Activated CD4-positive, alpha-beta T cell treated with anti-CD3 and anti-CD28 coated beads, Interleukin-2, amount 50 U/mL, for 24 hours (primary cell): ENCODE measurements around the gene ANKS1B.
"Not testable (repeated sequence)": the region's sequence is repeated elsewhere in the genome, so short reads cannot be mapped to it uniquely, and the experiment has no call there.

ENCODE experiments used
- DNase-seq, 2 donors: peaks; one replicate each; pipeline ENCODE4 v3.0.0-alpha.2; 2020; ENCODE audit warnings: low read depth in 1 of 2, low spot score in 1 of 2

ANKS1B gene

GRCh38 chr12:98837134-98837752 is 1147.5 kb downstream of the ANKS1B start:
- DNase-seq: not testable (repeated sequence)

- no peak for DNase-seq
These were observed 1154.1 kb downstream of the ANKS1B start for GRCh38 chr12:98830657-98831056.

GRCh38 chr12:98828802-98829600 is 1155.7 kb downstream of the ANKS1B start:
- no peak for DNase-seq

GRCh38 chr12:98823012-98823411 is 1161.7 kb downstream of the ANKS1B start:
- DNase-seq: no peak

GRCh38 chr12:98821866-98822265 is 1162.9 kb downstream of the ANKS1B start:
- no peak for DNase-seq

GRCh38 chr12:98821232-98821631 is 1163.5 kb downstream of the ANKS1B start:
- DNase-seq: no peak

GRCh38 chr12:98819821-98820404 is 1164.8 kb downstream of the ANKS1B start:
- DNase-seq: no peak

- DNase-seq: no peak
These were observed 1165.7 kb downstream of the ANKS1B start for GRCh38 chr12:98819071-98819470.

- no peak for DNase-seq
These were observed 1166.5 kb downstream of the ANKS1B start for GRCh38 chr12:98818239-98818638.

GRCh38 chr12:98817742-98818141 is 1167.0 kb downstream of the ANKS1B start:
- DNase-seq: no peak

- DNase-seq: no peak
These were observed 1168.0 kb downstream of the ANKS1B start for GRCh38 chr12:98816720-98817119.

- no peak for DNase-seq
These were observed 1170.5 kb downstream of the ANKS1B start for GRCh38 chr12:98814254-98814653.

- no peak for DNase-seq
These were observed 1172.5 kb downstream of the ANKS1B start for GRCh38 chr12:98812225-98812624.

- no peak for DNase-seq
These were observed 1176.4 kb downstream of the ANKS1B start for GRCh38 chr12:98808243-98808875.

- no peak for DNase-seq
These were observed 1177.5 kb downstream of the ANKS1B start for GRCh38 chr12:98807187-98807586.

GRCh38 chr12:98803468-98804209 is 1181.1 kb downstream of the ANKS1B start:
- no peak for DNase-seq

- DNase-seq: no peak
These were observed 1184.9 kb downstream of the ANKS1B start for GRCh38 chr12:98799822-98800221.

- no peak for DNase-seq
These were observed 1185.5 kb downstream of the ANKS1B start for GRCh38 chr12:98799146-98799810.

- no peak for DNase-seq
These were observed 1187.5 kb downstream of the ANKS1B start for GRCh38 chr12:98797200-98797599.

GRCh38 chr12:98796745-98797144 is 1188.0 kb downstream of the ANKS1B start:
- no peak for DNase-seq

- no peak for DNase-seq
These were observed 1191.6 kb downstream of the ANKS1B start for GRCh38 chr12:98793121-98793520.
